K562 (cell line): ENCODE results near the gene DNER.

Experiments used
- SIN3A ChIP-seq, 2 experiments: fragments of 150-350 bp in 1 of 2; IDR thresholded peaks; 2 replicates each; pipeline ENCODE4 v1.6.1; 2011 to 2016; ENCODE audit warnings: borderline replicate concordance in 2 of 2, low read depth in 2 of 2, low read length in 2 of 2, mild to moderate bottlenecking in 2 of 2, moderate library complexity in 2 of 2; ENCODE audit not compliant: control insufficient read depth in 1 of 2
- TCF7L2 ChIP-seq: fragments of 150-350 bp; IDR thresholded peaks from 2 replicates; pipeline ENCODE4 v1.6.1; 2016; ENCODE audit warnings: low read depth, mild to moderate bottlenecking, low read length, moderate library complexity
- ZFP36 ChIP-seq: fragments of 150-350 bp; IDR thresholded peaks from 2 replicates; pipeline ENCODE4 v1.6.1; 2018; ENCODE audit warnings: low read length, low read depth; ENCODE audit not compliant: partially characterized antibody
- ZNF274 ChIP-seq: IDR thresholded peaks from 2 replicates; pipeline ENCODE4 v1.6.1; 2011; ENCODE audit warnings: low read depth, mild to moderate bottlenecking, low read length, moderate library complexity, borderline replicate concordance

DNA sequence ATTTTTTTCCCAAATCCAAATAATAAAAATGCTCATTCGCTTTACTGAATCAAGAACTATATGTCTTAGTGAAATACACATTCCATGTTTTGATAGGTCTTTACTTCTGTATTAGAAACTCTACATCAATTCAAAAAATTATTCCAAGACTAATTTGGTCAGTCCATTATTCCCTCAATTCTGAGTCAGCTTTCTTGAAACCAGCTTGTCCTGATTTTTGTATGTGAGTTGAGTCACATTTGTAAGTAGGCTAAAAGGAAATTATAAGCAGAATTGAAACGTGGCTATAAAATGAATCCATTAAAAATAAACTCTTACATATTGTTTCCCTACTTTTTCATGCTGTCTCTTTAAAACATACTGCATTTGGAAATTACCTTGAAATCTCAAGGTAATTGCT, 113.0 kb downstream of the DNER start:
- TF ChIP-seq SIN3A (IDR thresholded peaks at IDR 0.05; ENCODE audit: borderline replicate concordance in 2 of 2, control insufficient read depth in 1 of 2, low read depth in 2 of 2, low read length in 2 of 2) (no peak), ZFP36 (no peak), TCF7L2 (no peak), ZNF274 (no peak)
